Cortex of kidney (tissue), 1 donor: ENCODE results near the gene PDYN.
"Not testable (repeated sequence)": the region's sequence is repeated elsewhere in the genome, so short reads cannot be mapped to it uniquely, and the experiment has no call there.

Experiments used
- DNase-seq: peaks from one replicate; lab custom pipeline; 2025; lab: John Stamatoyannopoulos, UW

Gene PDYN

DNA sequence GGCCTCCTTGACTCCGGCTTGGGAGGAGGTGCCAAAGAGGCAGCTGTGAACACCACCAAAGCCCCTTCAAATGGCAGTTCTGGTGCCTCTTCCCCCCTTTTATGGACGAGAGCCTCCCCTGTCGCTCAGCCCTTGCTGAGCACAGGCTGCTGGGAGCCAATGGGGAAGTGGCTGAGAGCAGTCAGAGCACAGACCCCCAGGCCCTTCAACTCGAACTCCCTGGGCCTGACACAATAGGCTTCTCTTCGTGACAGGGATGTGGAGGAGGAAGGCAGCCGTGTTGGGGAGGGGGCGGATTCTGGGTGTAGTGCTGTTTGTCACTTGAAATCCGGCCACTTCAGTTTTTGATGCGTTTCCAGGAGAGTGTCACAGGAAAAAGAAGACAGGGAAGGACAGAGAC, at the start of gene PDYN:
Gene PDYN, minus strand, starts transcription at position 73 of the 400 bp plus-strand sequence. CDS start 10,974 bp downstream, outside the sequence.
- no peak for DNase-seq

DNA sequence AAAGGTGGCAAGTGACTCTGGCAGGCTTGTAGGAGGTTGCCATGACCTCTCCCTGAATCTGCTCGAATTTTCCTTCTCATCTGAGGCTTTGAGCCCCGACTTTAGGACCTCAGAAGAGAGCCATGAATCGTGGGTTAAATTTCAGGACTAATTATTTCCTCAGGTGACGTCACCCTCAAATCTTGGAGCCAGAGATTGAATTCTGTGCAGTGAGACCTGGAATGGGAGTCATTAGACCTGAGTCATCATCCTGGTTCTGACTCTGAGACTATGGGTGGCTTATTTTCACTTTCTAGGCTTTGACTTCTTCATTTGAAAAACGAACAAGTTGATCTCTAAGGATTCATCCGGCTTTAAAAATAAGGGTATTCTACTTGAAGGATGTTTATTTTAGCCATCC, 48.5 kb upstream of the PDYN start:
- DNase-seq: no peak

DNA sequence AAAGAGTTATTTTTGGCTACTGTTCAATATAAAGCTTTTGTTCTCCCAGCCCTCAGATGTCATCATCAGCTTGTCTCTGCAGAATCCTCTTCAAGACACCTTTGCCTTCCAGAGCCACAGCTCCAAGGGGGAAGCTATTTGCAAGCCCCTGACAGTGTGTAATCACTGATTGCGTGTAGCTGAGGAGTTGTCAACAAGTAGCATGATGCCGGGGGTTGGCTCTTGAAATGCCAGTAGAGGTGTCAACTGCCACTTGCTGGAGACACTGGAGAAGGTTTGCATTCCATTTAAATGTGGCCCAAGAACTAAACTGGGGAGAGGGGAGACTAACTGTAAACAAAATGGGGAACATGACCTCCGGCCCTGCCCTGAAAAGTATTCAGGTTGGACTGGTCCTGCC, 44.3 kb upstream of the PDYN start:
- no peak for DNase-seq

DNA sequence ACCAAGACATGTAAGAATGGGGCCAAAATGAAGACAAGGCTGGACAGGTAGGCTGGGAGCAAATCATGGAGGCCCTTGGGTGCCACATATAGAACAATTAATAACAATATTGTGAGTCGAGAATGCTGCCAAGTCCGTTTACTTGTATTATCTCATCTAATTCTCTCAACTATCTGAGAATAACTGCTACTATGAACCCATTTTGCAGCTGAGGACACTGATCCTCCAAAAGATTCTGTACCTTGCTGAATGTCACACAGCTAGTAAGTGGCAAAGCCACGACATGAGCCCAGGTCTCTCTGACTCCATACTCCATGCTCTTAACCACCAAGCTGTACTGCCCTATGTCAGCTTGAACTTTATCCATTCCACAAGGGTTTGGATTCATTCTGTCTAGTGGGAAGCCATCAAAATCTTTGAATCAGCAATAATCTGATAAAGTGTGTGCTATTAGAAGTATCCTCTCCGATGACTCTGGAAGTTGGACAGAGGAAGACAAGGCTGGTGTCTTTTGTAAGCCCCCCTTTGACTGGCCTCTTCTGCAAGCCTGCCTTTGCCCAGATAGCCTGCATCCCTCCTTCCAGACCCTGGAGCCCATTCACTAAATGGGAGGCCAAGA, 43.5 kb upstream of the PDYN start:
- no peak for DNase-seq

DNA sequence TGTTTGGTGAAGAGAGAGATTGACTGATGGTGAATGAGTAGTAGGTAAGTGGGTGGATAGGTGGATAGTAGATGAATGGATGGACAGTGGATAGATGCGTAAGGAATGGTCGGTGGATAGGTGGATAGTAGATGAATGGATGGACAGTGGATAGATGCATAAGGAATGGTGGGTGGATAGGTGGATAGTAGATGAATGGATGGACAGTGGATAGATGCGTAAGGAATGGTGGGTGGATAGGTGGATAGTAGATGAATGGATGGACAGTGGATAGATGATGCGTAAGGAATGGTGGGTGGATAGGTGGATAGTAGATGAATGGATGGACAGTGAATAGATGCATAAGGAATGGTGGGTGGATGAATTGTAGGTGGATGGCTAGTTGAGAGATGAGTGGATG, 42.5 kb upstream of the PDYN start:
- not testable (repeated sequence) for DNase-seq

DNA sequence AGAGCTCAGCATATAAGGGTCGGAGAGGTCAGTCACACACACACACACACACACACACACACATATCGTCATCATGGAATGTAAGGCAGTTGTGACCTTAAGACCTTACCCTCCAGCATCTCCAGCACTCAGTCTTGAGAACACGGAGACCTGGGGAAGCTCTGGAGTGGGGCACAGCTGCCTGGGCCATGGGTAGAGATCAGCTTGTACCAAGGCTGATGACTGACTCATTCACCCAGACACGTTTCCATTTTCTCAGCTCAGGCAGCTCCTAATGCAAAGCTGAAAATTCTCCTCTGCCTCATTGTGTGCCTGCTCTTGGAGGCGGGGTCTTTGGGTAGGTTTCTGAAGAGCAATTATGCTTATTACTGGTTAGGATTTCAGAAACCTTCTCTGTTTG, 38.3 kb upstream of the PDYN start:
- no peak for DNase-seq

DNA sequence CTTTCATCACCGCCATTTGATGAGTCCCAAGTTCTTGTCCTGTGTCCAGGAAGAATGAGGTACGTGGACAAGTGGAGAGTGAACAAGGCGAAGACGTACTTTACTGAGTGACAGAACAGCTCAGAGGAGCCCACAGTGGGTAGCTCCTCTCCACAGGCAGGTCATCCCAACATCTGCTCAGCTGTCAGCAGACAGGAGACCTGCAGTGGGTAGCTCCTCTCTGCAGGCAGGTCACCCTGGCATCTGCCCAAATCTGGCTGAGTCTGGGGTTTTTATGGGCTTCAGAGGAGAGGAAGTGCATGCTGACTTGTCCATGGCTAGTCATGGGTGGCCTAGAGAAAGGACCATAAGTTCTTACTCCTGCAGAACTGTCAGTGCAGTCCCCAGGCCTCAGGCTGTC, 32.7 kb upstream of the PDYN start:
- no peak for DNase-seq

DNA sequence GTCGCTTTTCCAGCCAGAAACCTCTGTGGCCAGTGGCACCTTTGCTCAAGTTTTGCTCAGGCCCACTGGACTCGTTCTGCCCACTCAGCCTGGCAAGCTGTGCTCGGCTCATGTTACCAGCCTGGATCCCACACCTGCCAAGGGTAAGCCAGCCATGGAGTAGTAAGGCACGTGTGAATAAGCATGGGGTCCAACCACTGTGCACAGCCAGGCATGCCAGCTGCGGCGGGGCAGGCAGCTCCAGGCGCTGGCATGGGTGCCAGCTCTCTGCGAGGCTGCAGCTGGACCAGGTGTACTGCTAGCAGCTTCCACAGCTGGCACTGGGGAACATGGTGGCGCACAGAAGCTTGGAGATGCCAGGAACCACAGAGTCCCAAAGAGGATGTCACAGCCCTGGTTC, 32.1 kb upstream of the PDYN start:
- no peak for DNase-seq

DNA sequence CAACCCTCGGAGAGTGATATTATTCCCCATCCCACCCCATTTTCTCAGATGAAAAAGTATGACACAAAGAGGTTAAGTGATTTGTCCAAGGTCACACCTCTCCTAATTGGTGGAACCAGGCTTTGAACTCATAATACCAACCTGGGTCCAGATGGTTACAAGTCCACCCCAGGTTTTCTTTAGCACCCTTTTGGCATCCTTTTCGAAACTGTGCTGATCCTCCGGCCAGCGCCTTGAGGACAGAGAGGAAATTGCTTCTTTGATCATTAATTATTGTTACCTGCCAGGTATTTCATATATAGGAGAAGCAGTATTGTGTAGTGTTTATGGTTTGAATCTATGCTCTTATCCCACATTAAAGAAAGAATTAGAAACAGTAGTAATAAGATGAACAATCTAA, 29.3 kb upstream of the PDYN start:
- DNase-seq: no peak

DNA sequence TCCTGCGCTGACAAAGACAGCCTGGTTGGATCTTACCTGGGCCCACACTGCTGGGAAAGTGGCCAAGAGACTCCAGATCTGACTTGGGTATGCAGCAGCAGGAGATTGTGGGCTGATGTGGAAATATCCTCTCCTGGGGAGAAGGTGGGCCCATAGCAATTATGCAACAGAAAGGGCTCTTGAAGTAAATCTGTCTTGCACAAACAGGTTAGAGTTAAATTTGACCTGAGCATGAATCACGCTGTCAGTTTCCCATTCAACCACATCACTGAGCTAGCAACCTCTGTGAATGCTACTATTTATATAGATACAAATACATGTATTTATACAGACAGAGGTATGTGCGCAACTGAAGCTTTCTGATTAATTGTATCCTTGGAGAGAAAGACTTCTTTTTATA, 28.3 kb upstream of the PDYN start:
- no peak for DNase-seq

DNA sequence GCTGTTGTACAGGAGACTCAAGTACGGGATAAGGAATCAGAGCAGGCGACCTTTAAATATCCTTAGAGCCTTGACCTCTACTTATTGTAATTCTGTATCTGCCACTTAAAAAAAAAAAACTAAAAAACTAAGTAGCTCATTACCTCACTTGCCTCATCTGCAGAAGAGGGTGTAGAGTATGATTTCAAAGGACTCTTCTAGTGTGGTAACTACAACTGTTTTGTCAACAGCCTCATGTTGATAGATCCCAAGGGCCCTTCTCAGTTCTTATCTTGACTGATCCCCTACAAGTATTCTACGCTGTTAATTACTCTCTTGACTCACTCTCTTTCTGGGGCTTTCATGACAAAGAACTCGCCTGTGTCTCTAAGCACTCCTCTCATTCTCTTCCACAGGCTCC, 16.7 kb upstream of the PDYN start:
- no peak for DNase-seq

DNA sequence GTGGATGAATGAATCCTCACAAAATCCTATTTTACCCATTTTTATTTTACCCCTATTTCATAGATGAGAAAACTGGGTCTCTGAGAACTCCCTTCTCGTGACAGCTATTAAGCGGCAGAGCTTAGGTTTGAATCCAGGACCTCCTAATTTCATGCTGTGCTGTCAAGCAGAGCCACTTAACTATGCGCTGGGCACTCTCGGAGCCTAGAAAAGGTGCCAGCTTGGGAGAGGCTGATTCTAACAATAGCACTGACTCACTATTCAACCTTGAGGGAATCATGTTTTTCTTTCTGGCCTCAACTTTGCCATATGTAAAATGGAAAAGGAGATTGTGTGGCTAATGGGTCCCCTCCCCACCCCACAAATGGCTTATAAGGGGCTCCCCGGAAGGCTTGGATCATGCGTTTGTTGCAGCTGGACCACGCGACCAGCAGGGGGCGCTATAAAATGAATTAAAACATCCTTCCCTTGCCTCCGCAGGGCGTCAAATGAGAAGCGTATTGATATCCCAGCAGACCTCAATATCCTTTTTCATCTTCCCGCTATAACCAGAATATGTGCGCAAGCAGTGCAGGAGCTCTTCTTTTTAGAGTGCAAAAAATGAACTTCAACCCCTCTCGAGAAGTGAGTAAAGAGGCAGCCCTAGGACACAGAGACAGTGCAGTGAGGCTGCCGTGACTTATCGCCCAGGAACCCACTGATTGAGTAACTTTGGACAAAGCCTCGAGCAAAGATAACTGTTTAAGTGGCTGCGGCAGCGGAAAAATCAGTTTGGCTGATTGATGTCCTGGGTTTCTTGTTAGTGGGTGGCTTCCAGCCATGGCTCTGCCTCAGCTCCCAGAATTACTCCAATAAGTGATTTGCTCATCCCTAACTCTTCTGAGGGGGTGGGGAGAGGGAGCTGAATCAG, 12.8 kb upstream of the PDYN start:
- DNase-seq: no peak

DNA sequence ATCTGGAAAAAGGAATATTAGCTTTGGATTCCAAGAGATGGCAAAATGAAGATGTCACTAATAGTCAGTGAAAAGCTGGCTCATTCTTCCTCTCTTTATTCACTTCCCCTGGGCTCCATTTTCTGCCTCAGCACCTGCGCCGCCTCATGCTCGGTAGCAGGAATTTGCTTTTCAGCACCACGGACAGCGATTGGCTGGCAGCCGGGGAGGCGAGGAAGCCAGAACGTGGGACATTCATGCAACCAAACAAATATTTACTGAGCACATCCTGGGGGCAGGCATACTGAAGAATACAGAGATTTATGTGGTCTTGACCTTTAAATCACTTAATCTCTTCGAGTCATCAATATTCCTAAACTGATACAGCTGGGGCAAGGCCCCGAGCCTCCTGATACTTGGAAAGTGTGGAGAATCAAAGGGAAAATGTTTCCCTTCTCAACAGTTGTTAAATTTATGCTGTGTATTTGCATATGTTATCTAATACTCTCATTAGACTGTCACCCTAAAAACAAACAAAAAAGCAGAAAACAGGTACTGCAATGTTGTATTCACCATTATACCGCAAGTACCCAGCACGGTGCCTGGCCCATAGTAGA, 12.1 kb upstream of the PDYN start:
- DNase-seq: no peak

DNA sequence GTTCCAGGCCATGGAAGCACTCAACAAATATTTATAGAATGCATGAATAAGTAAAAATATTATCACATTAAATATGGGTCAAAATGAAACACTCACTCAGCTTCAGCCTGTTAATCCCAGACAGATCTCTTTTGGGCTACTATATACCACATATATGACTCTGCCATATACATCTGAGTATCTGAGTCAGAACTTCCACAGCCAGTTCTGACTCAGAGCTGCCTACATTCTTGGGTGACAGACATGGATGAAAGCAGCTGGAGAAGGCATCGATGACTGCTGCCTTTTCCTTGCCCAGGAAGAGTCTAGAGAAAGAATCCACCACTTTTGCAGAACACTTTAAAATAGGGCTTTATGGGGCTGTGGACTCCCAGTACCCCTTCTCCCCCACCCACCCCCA, 11.5 kb upstream of the PDYN start:
- DNase-seq: no peak

DNA sequence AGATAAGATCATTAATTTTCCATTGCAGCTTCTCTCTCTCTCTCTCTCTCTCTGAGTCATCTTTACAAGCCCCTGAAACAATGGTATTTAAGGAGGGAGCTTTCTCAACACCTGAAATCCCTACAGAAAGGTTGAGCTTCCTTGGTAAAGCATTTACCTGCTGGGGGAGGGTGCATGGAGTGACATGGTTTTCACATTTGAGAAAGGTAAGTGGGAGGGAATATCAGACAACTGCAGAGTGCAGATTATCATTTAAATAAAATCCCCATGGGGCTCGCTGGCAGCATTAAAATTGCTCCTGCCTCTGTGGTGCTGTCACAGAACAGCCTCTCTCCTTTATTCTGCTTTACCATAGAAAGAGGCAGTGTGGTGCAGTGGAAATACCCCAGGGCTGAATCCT, 10.3 kb upstream of the PDYN start:
- no peak for DNase-seq

DNA sequence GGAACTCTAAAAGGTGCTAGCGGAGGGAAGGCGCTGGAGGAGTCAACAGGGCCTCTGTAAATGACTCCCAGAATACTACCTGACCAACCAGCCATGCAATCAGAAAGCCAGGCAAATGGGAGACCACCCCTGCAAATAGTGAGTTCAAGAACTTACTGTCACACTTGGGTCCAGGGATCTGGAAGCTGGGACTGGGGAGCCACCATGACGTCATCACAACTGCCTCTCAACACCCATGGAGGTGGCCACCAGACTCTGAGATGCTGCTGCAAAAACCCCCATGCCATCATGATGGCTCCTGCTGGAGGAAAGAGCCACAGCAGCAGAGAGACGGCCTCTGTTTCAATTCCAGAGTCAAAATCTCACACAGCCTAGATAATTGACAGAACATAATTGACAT, 8.5 kb upstream of the PDYN start:
- DNase-seq: no peak

DNA sequence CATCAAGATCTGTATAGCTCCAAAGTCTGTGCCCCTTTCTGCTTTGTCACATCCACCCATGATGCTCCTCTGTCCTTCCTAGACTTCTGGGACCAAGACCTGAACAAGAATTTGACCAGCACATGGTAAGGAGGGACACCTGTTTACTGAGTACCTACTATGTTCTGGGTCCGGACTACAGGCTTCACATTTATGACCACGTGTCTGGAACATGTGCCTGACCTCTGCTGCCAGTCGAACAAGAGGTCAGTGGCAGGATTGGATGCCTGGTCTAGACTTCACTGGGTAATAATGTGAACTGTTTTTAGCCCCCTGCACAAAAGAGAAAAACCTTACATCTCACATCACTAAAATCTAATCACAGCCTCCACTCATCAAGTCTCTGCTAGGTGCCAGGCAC, 7.3 kb upstream of the PDYN start:
- DNase-seq: no peak

DNA sequence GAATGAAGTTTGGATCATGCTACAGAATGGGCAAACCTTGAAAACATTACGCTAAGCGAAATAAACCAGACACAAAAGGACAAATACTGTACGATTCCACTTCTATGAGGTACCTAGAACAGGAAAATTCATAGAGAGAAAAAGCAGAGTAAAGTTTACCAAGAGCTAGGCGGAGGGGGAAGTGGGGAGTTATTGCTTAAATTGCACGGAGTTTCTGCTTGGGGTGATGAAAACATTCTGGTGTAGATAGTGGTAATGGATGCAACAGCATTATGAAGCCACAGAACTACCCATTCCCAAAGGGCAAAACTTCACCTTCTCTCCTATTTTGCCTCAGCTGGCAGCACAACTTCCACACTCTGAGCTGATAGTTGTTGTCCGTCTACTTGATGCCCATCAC, 6.4 kb upstream of the PDYN start:
- no peak for DNase-seq

DNA sequence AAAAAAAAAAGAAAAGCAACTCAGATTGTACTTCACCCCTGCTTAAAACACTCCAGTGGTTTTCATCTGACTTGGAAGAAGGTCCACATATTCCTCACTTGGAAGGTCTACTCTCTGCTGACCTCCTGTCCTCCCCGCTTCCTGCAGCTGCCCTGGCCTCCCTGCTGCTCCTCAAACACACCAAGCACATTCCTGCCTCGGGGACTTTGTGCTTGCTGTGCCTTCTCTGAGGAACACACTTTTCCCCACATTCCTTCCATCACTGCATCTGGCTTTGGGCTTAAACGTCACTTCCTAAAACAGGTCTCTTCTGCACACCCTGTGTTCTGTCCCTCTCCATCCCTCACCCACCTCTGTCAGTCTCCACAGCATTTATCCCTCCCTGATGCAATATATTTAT, 4.9 kb upstream of the PDYN start:
- no peak for DNase-seq

DNA sequence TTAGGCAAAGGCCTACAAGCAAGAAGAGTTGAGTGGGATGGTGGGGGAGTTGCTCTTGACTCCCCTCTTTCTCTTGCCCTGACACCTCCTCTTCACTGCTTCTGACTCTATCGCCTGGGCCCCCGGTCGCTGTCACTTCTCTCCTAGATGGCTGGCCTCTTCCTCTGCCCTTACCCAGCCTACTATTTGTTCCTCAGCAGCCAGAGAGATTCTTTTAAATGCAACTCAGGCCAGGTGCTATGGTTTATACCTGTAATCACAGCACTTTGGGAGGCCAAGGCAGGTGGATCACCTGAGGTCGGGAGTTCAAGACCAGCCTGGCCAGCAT, 4.3 kb upstream of the PDYN start:
- DNase-seq: no peak

DNA sequence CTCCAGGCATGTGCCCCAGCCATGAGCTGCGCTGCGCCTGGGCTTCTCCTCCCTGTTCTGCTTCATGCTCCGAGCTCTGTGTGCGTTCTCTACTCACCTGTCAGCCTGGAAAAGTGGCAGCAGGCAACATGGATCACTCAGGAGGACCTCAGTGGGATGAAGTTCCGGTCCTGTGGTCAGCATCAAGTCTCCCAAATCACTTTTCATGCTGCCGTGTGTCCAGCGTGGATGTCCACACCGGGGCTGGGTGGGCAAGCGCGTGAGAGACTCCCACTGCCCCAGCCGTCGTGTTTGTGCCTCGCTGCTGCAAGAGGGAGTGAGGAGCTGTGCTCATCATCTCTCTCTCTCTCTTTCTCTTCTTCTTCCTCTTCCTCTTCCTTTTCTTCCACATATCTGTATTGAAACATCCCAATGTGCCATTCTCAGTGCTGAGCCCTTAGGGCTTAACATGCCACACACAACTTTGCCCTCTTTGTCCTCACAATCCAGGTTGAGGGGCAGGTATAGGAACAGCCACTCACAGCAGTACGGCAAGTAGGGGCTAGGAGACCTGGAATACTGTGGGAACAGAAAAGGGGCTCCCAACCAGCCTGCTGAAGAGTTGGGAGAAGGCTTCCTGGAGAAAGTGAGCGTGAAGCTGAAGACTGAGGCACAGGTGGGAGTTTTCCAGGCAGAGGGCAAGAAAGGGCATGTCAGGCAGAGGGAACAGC, 3.8 kb upstream of the PDYN start:
- no peak for DNase-seq

DNA sequence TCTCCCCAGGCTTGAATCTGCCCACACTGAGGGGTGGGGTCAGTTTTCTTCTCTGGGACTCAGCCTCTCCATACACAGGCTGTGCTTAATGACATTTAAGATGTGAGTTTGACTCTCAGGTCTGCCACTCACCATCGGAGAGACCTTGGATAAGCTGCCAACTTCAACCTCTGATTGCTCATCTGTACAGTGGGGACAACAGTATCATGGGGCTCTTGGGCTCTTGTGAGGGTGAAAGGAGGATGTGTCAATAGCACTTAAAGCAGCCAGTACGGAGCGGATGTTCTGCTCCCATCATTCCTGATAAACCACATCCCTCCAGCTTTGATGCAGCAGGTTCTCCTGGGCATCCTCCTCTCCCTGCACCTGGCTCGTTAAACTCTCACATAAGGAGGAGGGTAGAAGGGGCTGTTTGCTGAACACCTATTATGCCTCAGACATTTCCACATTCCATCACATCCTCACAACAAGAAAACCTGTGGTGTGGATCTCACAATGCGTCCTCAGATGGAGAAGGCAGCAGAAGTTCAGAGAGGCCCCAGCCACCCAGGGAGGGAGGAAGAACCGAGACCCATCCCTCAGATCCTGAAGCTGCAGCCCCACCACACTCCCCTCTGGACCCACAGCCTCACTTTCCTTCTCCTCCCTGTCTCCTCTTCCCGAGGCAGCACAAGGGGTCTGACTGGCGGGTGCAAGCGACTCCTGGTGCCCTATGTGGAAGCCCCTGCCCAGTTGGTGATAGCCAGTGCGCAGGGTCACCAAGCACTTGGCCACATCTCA, 1.9 kb upstream of the PDYN start:
- DNase-seq: no peak
